Ishikawa (cell line): ENCODE results near the gene LURAP1L.

ENCODE experiments used
- EGR1 ChIP-seq: IDR thresholded peaks from 2 replicates; pipeline ENCODE4 v1.6.1; 2012
- EP300 ChIP-seq: IDR thresholded peaks from 2 replicates; pipeline ENCODE4 v1.6.1; 2012; ENCODE audit warnings: borderline replicate concordance
- RAD21 ChIP-seq: IDR thresholded peaks from 2 replicates; pipeline ENCODE4 v1.6.1; 2012; ENCODE audit warnings: low read depth
- REST ChIP-seq: IDR thresholded peaks from 2 replicates; pipeline ENCODE4 v1.6.1; 2012; ENCODE audit warnings: low read depth, mild to moderate bottlenecking
- USF1 ChIP-seq: IDR thresholded peaks from 2 replicates; pipeline ENCODE4 v1.6.1; 2012
- YY1 ChIP-seq: IDR thresholded peaks from 2 replicates; pipeline ENCODE4 v1.6.1; 2012; ENCODE audit warnings: low read depth
- TF ChIP-seq, protein P1 (sequence below): IDR thresholded peaks from 2 replicates; pipeline ENCODE4 v1.6.1; 2012

DNA sequence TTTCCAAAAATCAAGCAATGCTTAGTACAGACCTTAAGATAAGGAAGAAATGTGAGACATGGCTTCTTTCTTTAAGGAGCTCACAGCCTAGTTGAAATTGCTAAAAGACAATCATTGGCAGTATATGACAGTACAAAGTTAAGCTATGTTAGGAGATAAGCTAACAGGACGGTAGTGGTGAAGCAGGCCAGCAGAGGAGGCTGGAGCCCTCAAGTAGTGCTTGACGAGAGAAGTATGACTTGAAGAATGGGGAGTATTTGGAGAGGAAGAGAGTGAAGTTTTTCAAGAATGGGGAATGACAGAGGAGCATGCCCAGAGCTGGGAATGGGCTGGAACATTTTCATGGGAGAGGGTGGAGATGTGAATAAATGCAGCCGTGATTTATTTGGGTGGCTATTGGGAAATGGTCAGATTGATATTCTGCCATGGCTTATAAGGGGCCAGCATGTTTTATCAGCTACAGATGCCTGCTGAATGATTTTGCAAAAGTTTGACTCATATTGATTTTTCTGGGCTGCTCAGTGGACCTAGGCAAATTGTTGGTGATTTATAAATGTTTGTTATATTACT is 43.7 kb downstream of the LURAP1L start:
- TF ChIP-seq RAD21 (no peak), YY1 (no peak), REST (no peak), EP300 (no peak), EGR1 (no peak), USF1 (no peak)
- TF ChIP-seq, protein P1, sequence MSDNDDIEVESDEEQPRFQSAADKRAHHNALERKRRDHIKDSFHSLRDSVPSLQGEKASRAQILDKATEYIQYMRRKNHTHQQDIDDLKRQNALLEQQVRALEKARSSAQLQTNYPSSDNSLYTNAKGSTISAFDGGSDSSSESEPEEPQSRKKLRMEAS = no peak
